Testis (tissue), 2 donors: ENCODE data around the gene C3AR1.

Source experiments
- POLR2A ChIP-seq: fragments of 450-650 bp; IDR thresholded peaks from one replicate; pipeline ENCODE4 v1.6.1; 2017; ENCODE audit warnings: antibody characterized with exemption, mild to moderate bottlenecking, moderate library complexity
- TF ChIP-seq, protein P1 (sequence below), 3 experiments: fragments of 450-650 bp in 2 of 3; fragments of 200-600 bp in 1 of 3; sonication (generic) in 1 of 3; IDR thresholded peaks; one replicate each; pipeline ENCODE4 v1.5.1; 2016 to 2019; ENCODE audit warnings: antibody characterized with exemption in 3 of 3, mild to moderate bottlenecking in 2 of 3, moderate library complexity in 1 of 3

DNA sequence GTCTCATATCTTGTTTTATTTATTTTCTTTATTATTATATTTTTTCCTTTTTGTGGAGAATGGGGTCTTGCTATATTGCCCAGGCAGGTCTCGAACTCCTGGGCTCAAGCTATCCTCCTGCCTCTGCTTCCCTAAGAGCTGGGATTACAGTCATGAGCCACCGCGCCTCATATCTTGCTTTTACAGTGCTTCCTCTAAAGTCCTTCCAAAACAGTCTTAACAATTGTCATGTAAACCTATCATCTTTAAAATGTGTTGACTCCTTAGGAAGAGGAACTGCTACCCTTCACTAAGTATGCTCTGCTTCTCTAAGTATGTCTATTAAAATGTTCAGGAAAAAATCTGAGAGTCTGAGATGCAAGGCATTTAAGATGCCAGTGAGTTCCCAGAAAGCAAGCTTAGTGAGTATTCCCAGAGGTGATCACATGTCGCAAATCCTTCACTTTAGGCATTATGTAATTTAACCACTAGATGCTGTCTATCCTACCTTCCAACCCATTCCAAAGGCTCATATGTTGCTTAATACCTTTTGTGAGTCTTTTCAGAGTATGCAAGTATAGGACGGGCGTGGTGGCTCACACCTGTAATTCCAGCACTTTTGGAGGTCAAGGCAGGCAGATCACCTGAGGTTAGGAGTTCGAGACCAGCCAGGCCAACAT, 53.4 kb downstream of the C3AR1 start:
- TF ChIP-seq, protein P1, sequence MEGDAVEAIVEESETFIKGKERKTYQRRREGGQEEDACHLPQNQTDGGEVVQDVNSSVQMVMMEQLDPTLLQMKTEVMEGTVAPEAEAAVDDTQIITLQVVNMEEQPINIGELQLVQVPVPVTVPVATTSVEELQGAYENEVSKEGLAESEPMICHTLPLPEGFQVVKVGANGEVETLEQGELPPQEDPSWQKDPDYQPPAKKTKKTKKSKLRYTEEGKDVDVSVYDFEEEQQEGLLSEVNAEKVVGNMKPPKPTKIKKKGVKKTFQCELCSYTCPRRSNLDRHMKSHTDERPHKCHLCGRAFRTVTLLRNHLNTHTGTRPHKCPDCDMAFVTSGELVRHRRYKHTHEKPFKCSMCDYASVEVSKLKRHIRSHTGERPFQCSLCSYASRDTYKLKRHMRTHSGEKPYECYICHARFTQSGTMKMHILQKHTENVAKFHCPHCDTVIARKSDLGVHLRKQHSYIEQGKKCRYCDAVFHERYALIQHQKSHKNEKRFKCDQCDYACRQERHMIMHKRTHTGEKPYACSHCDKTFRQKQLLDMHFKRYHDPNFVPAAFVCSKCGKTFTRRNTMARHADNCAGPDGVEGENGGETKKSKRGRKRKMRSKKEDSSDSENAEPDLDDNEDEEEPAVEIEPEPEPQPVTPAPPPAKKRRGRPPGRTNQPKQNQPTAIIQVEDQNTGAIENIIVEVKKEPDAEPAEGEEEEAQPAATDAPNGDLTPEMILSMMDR (IDR thresholded peaks at IDR 0.05), result no peak
- no peak for TF ChIP-seq POLR2A
